Stimulated activated CD4-positive, alpha-beta T cell treated with anti-CD3 and anti-CD28 coated beads, Interleukin-1b, Interleukin-23, amount 100 ng/mL, for 1 hour (primary cell): ENCODE data around the gene MTFMT.

Source experiments
- DNase-seq, 2 donors: peaks; one replicate each; pipeline ENCODE4 v3.0.0-alpha.2; 2020; ENCODE audit warnings: low read depth in 2 of 2

Gene MTFMT

GRCh38 chr15:64987136-64987535 lies 42.3 kb downstream of the MTFMT start:
- DNase-seq: no peak

- DNase-seq: no peak
These were observed 43.9 kb downstream of the MTFMT start for GRCh38 chr15:64985366-64986033.

GRCh38 chr15:64982472-64982871 lies 47.0 kb downstream of the MTFMT start:
- no peak for DNase-seq

- DNase-seq: no peak
These were observed 47.5 kb downstream of the MTFMT start for GRCh38 chr15:64981812-64982431.

- DNase-seq: no peak
These were observed 50.2 kb downstream of the MTFMT start for GRCh38 chr15:64979252-64979710.

- DNase-seq: no peak
These were observed 54.0 kb downstream of the MTFMT start for GRCh38 chr15:64975390-64975789.

- no peak for DNase-seq
These were observed 58.7 kb downstream of the MTFMT start for GRCh38 chr15:64970698-64971097.

GRCh38 chr15:64969401-64969800 lies 60.0 kb downstream of the MTFMT start:
- DNase-seq: no peak

- DNase-seq: no peak
These were observed 68.4 kb downstream of the MTFMT start for GRCh38 chr15:64961013-64961412.

GRCh38 chr15:64960153-64960552 lies 69.3 kb downstream of the MTFMT start:
- no peak for DNase-seq

GRCh38 chr15:64959128-64959527 lies 70.3 kb downstream of the MTFMT start:
- no peak for DNase-seq

GRCh38 chr15:64954395-64954794 lies 75.0 kb downstream of the MTFMT start:
- DNase-seq: no peak

- DNase-seq: no peak
These were observed 77.5 kb downstream of the MTFMT start for GRCh38 chr15:64951777-64952418.
